Chondrocyte (in vitro differentiated cells): ENCODE results near the gene HBS1L. TPM values are rescaled to one million over a fixed set of nuclear protein-coding genes. Genes with fewer than 3 reads are reported as not detected.

Experiments
- DNase-seq: peaks from one replicate; pipeline ENCODE4 v3.0.0; 2021; ENCODE audit warnings: mixed read lengths, low spot score
- H3K27ac Mint-ChIP-seq: one replicate; pipeline ENCODE4 v1.8.0; 2021; ENCODE audit warnings: mild to moderate bottlenecking, moderate library complexity, mixed read lengths; ENCODE audit not compliant: unreplicated experiment
- H3K27me3 Mint-ChIP-seq: 2 replicates; pipeline ENCODE4 v1.8.0; 2021; ENCODE audit warnings: low read depth, mixed read lengths
- H3K36me3 Mint-ChIP-seq: 2 replicates; pipeline ENCODE4 v1.8.0; 2021; ENCODE audit warnings: low read depth, mixed read lengths
- H3K4me1 Mint-ChIP-seq: 2 replicates; pipeline ENCODE4 v1.8.0; 2021; ENCODE audit warnings: low read depth, mild to moderate bottlenecking, mixed read lengths
- H3K4me3 Mint-ChIP-seq: one replicate; pipeline ENCODE4 v1.8.0; 2021; ENCODE audit warnings: mild to moderate bottlenecking, moderate library complexity, mixed read lengths; ENCODE audit not compliant: unreplicated experiment
- H3K9me3 Mint-ChIP-seq: 2 replicates; pipeline ENCODE4 v1.8.0; 2021; ENCODE audit warnings: low read depth, mixed read lengths
- total RNA-seq: library from RNA; stranded (reverse); gene quantifications from 3 replicates; pipeline ENCODE4 v1.2.1, GENCODE V29; 2021
- TF ChIP-seq, protein P1 (sequence below): fragments of 200-600 bp; sonication (generic); IDR thresholded peaks from 2 replicates; pipeline ENCODE4 v1.5.0; 2021; ENCODE audit warnings: antibody characterized with exemption, mild to moderate bottlenecking, moderate library complexity

The HBS1L gene
- total RNA-seq, 1 donor from 2014 or later: 70.4 TPM

GRCh38 chr6:135052939-135053338, 1.7 kb downstream of the HBS1L start:
- TF ChIP-seq, protein P1, sequence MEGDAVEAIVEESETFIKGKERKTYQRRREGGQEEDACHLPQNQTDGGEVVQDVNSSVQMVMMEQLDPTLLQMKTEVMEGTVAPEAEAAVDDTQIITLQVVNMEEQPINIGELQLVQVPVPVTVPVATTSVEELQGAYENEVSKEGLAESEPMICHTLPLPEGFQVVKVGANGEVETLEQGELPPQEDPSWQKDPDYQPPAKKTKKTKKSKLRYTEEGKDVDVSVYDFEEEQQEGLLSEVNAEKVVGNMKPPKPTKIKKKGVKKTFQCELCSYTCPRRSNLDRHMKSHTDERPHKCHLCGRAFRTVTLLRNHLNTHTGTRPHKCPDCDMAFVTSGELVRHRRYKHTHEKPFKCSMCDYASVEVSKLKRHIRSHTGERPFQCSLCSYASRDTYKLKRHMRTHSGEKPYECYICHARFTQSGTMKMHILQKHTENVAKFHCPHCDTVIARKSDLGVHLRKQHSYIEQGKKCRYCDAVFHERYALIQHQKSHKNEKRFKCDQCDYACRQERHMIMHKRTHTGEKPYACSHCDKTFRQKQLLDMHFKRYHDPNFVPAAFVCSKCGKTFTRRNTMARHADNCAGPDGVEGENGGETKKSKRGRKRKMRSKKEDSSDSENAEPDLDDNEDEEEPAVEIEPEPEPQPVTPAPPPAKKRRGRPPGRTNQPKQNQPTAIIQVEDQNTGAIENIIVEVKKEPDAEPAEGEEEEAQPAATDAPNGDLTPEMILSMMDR: no peak

DNA sequence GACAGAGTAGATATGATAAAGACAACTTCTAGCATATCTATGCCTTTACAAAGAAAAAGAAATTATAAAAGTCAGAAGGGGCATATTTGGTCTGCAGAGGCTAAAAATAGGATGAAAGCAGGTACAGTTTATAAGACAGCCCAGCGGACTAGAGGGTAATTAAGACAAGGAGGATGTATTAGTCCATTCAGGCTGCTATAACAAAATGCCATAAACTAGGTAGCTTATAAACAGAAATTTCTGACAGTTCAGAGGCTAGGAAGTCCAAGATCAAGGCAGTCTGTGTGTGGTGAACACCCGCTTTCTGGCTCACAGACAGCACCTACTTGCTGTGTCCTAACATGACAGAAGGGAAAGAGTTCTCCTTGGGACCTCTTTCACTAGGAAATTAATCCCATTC, 5.7 kb downstream of the HBS1L start:
- DNase-seq: no peak
- Mint-ChIP-seq H3K4me3 (no peak overlapping the region), H3K27me3 (no peaks in the 10 kb centered on the region), H3K9me3 (no peaks in the 10 kb centered on the region), H3K36me3 (peaks cover 2% of the 10 kb centered on the region), H3K4me1 (peaks cover 30% of the 10 kb centered on the region), H3K27ac (no peak overlapping the region)
- TF ChIP-seq, protein P1: no peak

More at GRCh38 chr6:135052939-135053338, 1.7 kb downstream of the HBS1L start:
- H3K4me1 Mint-ChIP-seq: peaks cover 33% of the 10 kb centered on the region
- peaks cover 2% of the 10 kb centered on the region for H3K36me3 Mint-ChIP-seq
- peak overlapping the region; percentile 95 for H3K4me3 Mint-ChIP-seq
- H3K27me3 Mint-ChIP-seq: no peaks in the 10 kb centered on the region
- no peak for DNase-seq
- H3K9me3 Mint-ChIP-seq: no peaks in the 10 kb centered on the region
- no peak overlapping the region for H3K27ac Mint-ChIP-seq

DNA sequence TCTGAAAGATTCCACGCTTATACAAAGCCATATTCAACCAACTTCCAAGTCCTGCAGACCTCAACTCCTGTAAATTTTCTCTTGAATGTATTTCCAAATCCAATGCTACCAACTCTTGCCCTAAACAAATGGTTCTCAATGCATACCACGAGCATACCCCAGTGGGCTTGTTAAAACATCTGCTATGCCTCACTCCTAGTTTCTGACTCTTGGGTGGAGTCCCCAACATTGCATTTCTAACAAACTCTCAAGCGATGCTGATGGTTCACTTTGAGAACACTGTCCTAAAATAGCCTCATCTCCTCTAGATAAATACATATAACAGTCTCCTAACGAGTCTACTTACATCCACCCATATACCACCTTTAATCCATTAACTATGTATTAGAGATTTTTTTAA, 7.3 kb downstream of the HBS1L start:
- Mint-ChIP-seq H3K27me3 (no peaks in the 10 kb centered on the region), H3K9me3 (no peaks in the 10 kb centered on the region), H3K36me3 (peaks cover 2% of the 10 kb centered on the region), H3K4me1 (peaks cover 16% of the 10 kb centered on the region), H3K4me3 (no peak overlapping the region), H3K27ac (no peak overlapping the region)
- TF ChIP-seq, protein P1: no peak
- no peak for DNase-seq

DNA sequence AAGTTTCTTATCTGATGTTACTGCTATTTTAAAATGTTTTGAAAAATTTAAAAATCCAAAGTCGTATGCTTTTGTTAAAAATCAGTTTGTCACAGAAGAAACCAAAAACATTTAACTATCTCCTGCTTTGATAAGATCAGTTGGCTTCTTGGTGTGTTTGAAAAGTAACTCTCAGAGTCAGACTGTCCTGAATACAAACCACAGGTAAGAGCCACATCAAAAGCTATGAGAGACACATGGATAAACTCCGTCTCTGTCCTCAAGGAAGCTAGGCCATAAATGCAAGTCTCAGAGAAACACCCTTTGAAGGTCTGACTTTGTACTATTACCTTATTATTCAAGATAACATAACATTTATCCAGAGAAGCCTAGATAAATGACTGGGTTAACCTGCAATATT, 7.7 kb downstream of the HBS1L start:
- Mint-ChIP-seq H3K36me3 (peaks cover 2% of the 10 kb centered on the region), H3K27me3 (no peaks in the 10 kb centered on the region), H3K27ac (no peak overlapping the region), H3K9me3 (no peaks in the 10 kb centered on the region), H3K4me3 (no peak overlapping the region), H3K4me1 (peaks cover 15% of the 10 kb centered on the region)
- no peak for DNase-seq
- TF ChIP-seq, protein P1: no peak

DNA sequence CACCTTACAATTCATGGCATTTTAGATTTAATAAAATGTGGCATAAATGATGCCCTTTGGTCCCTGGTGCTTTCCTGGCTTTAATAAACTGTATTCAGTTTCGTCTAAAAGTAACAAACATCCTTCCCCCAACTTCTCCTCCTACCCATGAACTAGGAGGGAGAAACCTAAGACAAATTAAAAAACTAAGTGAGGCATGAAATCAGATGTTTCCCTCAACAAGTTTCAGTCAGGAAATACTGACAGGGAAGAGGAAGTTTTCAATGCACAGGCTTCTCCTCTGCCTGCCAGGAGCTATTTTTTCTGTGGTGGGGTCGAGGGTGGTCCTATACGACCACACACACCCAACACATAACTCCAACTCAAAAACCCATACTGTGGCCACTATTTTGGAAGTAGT, 10.0 kb downstream of the HBS1L start:
- Mint-ChIP-seq H3K9me3 (no peaks in the 10 kb centered on the region), H3K4me1 (peaks cover 8% of the 10 kb centered on the region), H3K36me3 (peaks cover 2% of the 10 kb centered on the region), H3K27me3 (no peaks in the 10 kb centered on the region), H3K4me3 (no peak overlapping the region), H3K27ac (no peak overlapping the region)
- TF ChIP-seq, protein P1: no peak
- no peak for DNase-seq
